OCI-LY1 (cell line): Measurements from ENCODE around the gene HSPA5.

Experiments
- H2AFZ ChIP-seq: fragments of 200-600 bp; sonication (generic), shearing (Covaris generic); 2 replicates; pipeline ENCODE4 v1.6.0; 2014; ENCODE audit warnings: antibody characterized with exemption, mild to moderate bottlenecking, low read length
- H3F3A ChIP-seq: fragments of 200-600 bp; sonication (generic), shearing (Covaris generic); 2 replicates; pipeline ENCODE4 v1.6.0; 2014; ENCODE audit warnings: mild to moderate bottlenecking, antibody characterized with exemption, low read length, moderate library complexity; ENCODE audit not compliant: insufficient read depth
- H3K27ac ChIP-seq: fragments of 200-600 bp; sonication (generic); 2 replicates; pipeline ENCODE4 v1.5.1; 2014; ENCODE audit warnings: low read length, mixed run types, mild to moderate bottlenecking, low read depth; ENCODE audit not compliant: poor library complexity, severe bottlenecking
- H3K27me3 ChIP-seq: fragments of 200-600 bp; sonication (generic); 2 replicates; pipeline ENCODE4 v1.6.0; 2014; ENCODE audit warnings: antibody characterized with exemption, mild to moderate bottlenecking, low read length, moderate library complexity; ENCODE audit not compliant: insufficient read depth
- H3K36me3 ChIP-seq: fragments of 200-600 bp; sonication (generic); 2 replicates; pipeline ENCODE4 v1.6.1; 2014; ENCODE audit warnings: mild to moderate bottlenecking, antibody characterized with exemption, low read length, moderate library complexity, mixed read lengths; ENCODE audit not compliant: insufficient read depth
- H3K4me1 ChIP-seq: fragments of 200-600 bp; sonication (generic); 2 replicates; pipeline ENCODE4 v1.5.1; 2014; ENCODE audit warnings: mild to moderate bottlenecking, low read length, moderate library complexity; ENCODE audit not compliant: insufficient read depth, severe bottlenecking
- H3K4me2 ChIP-seq: fragments of 200-600 bp; sonication (generic), shearing (Covaris generic); 2 replicates; pipeline ENCODE4 v1.6.1; 2014; ENCODE audit warnings: low read length
- H3K4me3 ChIP-seq: fragments of 200-600 bp; sonication (generic); 2 replicates; pipeline ENCODE4 v1.5.1; 2014; ENCODE audit warnings: low read length, low read depth, mild to moderate bottlenecking, mixed read lengths; ENCODE audit not compliant: poor library complexity, severe bottlenecking
- H3K79me2 ChIP-seq: fragments of 200-600 bp; shearing (Covaris generic); 2 replicates; pipeline ENCODE4 v1.6.1; 2016; ENCODE audit warnings: mixed run types, low read length, mixed read lengths; ENCODE audit not compliant: insufficient read depth
- H3K9ac ChIP-seq: fragments of 200-600 bp; sonication (generic), shearing (Covaris generic); 2 replicates; pipeline ENCODE4 v1.6.1; 2014; ENCODE audit warnings: mild to moderate bottlenecking, low read length, mixed read lengths
- H3K9me2 ChIP-seq: fragments of 200-600 bp; sonication (generic), shearing (Covaris generic); 2 replicates; pipeline ENCODE4 v1.6.1; 2014; ENCODE audit warnings: low read depth, mild to moderate bottlenecking, low read length, mixed read lengths
- H3K9me3 ChIP-seq: fragments of 200-600 bp; shearing (Covaris generic); 2 replicates; pipeline ENCODE4 v1.6.1; 2014; ENCODE audit warnings: low read length, mixed read lengths
- H4K20me1 ChIP-seq: fragments of 200-600 bp; sonication (generic), shearing (Covaris generic); 2 replicates; pipeline ENCODE4 v1.6.0; 2016; ENCODE audit warnings: mild to moderate bottlenecking, low read length; ENCODE audit not compliant: insufficient read depth
- CTCF ChIP-seq: fragments of 200-600 bp; sonication (generic), shearing (Covaris generic); IDR thresholded peaks from 2 replicates; pipeline ENCODE4 v1.5.1; 2017; ENCODE audit warnings: mild to moderate bottlenecking, antibody characterized with exemption, low read length, moderate library complexity, mixed read lengths
- EZH2 ChIP-seq: fragments of 200-600 bp; sonication (generic), shearing (Covaris generic); IDR thresholded peaks from 2 replicates; pipeline ENCODE4 v1.8.0; 2017; ENCODE audit warnings: borderline replicate concordance, mixed run types, mild to moderate bottlenecking, antibody characterized with exemption, low read length, moderate library complexity, mixed read lengths

Gene HSPA5

DNA sequence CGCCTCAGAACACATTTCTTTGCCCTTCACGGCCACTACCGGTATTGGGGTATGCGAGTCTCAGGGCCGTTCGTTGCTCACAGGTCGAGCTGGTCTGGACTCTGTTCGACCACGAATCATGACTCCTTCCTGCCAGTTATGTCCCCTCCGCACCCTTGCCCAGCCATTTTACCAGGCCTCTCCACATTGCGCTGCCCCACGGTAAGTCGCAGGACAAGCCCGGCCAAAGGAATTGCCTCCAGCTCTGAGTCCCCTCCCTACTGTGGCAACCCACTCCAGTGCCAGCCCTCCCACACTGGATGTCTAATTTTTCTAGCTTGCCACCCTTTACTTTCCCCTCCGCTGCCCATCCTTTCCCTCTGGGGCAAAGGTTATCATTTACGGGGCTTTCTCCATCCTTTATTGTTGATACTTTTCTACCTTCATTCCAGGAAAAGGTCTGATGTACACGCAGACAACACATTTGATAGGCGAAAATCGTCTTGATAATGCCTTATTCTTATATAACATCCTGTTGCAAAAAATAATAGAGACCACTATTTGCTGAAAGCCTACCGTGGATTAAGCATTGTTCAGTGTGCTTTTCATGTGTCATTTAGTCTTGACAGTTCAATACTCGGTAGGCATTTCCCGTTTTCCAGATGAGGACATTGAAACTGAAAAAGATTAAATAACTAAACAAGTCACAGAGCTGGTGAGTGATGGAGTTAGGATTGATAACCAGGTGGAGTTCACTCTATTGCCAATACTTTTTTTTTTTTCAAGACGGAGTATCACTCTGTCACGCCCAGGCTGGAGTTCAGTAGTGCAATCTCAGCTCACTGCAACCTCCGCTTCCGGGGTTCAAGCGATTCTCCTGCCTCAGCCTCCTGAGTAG, 958 bp upstream of the HSPA5 start:
- H3K9me3 ChIP-seq: no peaks in the 10 kb centered on the region
- no peaks in the 10 kb centered on the region for H3K9me2 ChIP-seq
- H3K4me1 ChIP-seq: peaks cover 44% of the 10 kb centered on the region
- H3F3A ChIP-seq: peaks cover 13% of the 10 kb centered on the region; the same call in 1 of the 2 replicates
- peak overlapping the region; percentile 84 for H3K4me2 ChIP-seq
- H4K20me1 ChIP-seq: no peaks in the 10 kb centered on the region
- peak overlapping the region; percentile 86 for H3K9ac ChIP-seq
- H3K79me2 ChIP-seq: peaks cover 31% of the 10 kb centered on the region
- H3K4me3 ChIP-seq: peak overlapping the region; percentile 95
- no peak overlapping the region for H2AFZ ChIP-seq
- no peaks in the 10 kb centered on the region for H3K27me3 ChIP-seq
- peaks cover 40% of the 10 kb centered on the region for H3K36me3 ChIP-seq
- TF ChIP-seq EZH2 (no peak), CTCF (no peak)
- peak overlapping the region; percentile 50 for H3K27ac ChIP-seq

DNA sequence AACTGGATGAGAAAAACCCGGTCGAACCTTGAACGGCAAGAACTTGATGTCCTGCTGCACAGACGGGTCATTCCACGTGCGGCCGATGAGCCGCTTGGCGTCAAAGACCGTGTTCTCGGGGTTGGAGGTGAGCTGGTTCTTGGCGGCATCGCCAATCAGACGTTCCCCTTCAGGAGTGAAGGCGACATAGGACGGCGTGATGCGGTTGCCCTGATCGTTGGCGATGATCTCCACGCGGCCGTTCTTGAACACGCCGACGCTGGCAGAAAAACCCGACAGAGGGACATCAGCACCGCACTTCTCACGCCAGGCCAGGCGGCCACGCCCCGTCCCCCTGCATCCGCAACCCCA, 519 bp downstream of the HSPA5 start:
- Histone ChIP-seq H3K36me3 (peaks cover 54% of the 10 kb centered on the region), H3K79me2 (peaks cover 31% of the 10 kb centered on the region), H3K4me2 (peak overlapping the region; percentile 85), H3F3A (peaks cover 25% of the 10 kb centered on the region), H3K27me3 (no peaks in the 10 kb centered on the region), H3K9ac (peak overlapping the region; percentile 96), H3K9me3 (no peaks in the 10 kb centered on the region), H3K4me3 (peak overlapping the region; percentile 95), H3K27ac (peak overlapping the region; percentile 84), H3K9me2 (no peaks in the 10 kb centered on the region), H2AFZ (no peak overlapping the region), H3K4me1 (peaks cover 56% of the 10 kb centered on the region), H4K20me1 (no peaks in the 10 kb centered on the region)
- TF ChIP-seq CTCF (no peak), EZH2 (no peak)

DNA sequence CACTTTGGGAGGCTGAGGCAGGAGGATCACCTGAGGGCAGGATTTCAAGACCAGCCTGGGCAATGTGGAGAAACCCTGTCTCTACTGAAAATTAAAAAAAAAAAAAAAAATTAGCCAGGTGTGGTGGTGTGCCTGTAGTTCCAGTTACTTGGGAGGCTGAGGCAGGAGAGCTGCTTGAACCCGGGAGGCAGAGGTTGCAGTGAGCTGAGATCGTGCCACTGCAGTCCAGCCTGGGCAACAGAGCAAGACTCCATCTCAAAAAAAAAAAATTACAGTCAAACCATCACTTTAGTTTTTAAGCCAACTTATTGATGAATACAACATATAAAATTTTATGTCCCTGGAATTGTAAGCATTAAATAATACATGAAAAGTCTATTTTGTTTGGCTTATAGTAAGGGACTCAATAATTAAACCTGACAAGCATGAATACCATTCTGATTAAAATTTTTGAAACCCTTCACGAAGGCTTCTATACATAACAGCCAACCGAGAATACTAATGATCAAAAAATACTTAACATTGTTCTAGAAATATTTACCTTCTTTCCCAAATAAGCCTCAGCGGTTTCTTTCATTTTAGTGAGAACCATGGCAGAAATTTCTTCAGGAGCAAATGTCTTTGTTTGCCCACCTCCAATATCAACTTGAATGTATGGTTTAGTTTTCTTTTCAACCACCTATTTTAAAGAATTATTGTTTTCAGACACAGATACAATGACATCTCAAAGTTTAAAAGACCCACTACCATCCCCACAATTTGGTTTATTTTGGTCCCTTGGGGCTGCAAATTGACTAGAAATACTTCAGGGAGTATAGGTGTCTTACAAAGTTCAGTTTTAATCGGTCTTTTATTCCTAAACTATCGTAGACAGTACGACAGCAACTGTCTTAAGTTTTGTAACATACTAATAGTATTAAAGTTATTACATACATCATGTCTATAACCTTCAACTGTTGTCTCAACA, 1.2 kb downstream of the HSPA5 start:
- Histone ChIP-seq H3F3A (peaks cover 28% of the 10 kb centered on the region), H3K4me3 (peak overlapping the region; percentile 95), H3K79me2 (peaks cover 31% of the 10 kb centered on the region), H3K4me2 (peak overlapping the region; percentile 85), H3K36me3 (peaks cover 62% of the 10 kb centered on the region), H3K9me2 (no peaks in the 10 kb centered on the region), H3K27me3 (no peaks in the 10 kb centered on the region), H2AFZ (no peak overlapping the region), H3K27ac (peak overlapping the region; percentile 84), H3K9me3 (no peaks in the 10 kb centered on the region), H4K20me1 (no peaks in the 10 kb centered on the region), H3K9ac (peak overlapping the region; percentile 96), H3K4me1 (peaks cover 57% of the 10 kb centered on the region)
- TF ChIP-seq CTCF (no peak), EZH2 (no peak)
